ENCODE results near the gene TMEM176A.

Gene TMEM176A

GRCh38 chr7:150820148-150820547, 19.6 kb downstream of the TMEM176A start:
- DNase-seq (ENCODE audit: low read depth in 2 of 2), result no peak

- DNase-seq (ENCODE audit: low read depth in 2 of 2), result no peak
Measured at GRCh38 chr7:150820578-150821198, 20.1 kb downstream of the TMEM176A start.

GRCh38 chr7:150823043-150823442, 22.5 kb downstream of the TMEM176A start:
- DNase-seq (ENCODE audit: low read depth in 2 of 2), result no peak

GRCh38 chr7:150823484-150824126, 23.0 kb downstream of the TMEM176A start:
- no peak for DNase-seq (ENCODE audit: low read depth in 2 of 2)

- no peak for DNase-seq (ENCODE audit: low read depth in 2 of 2)
Measured at GRCh38 chr7:150824379-150825177, 24.0 kb downstream of the TMEM176A start.

- DNase-seq (ENCODE audit: low read depth in 2 of 2), result no peak
Measured at GRCh38 chr7:150826061-150826849, 25.7 kb downstream of the TMEM176A start.

GRCh38 chr7:150828384-150828783, 27.8 kb downstream of the TMEM176A start:
- no peak for DNase-seq (ENCODE audit: low read depth in 2 of 2)

- DNase-seq (ENCODE audit: low read depth in 2 of 2), result no peak
Measured at GRCh38 chr7:150829426-150829825, 28.9 kb downstream of the TMEM176A start.

GRCh38 chr7:150830937-150831336, 30.4 kb downstream of the TMEM176A start:
- DNase-seq (ENCODE audit: low read depth in 2 of 2), result no peak

- DNase-seq (ENCODE audit: low read depth in 2 of 2), result no peak
Measured at GRCh38 chr7:150831851-150832250, 31.3 kb downstream of the TMEM176A start.

GRCh38 chr7:150835019-150835418, 34.5 kb downstream of the TMEM176A start:
- DNase-seq (ENCODE audit: low read depth in 2 of 2), result no peak

GRCh38 chr7:150835702-150836280, 35.2 kb downstream of the TMEM176A start:
- DNase-seq (ENCODE audit: low read depth in 2 of 2), result no peak

GRCh38 chr7:150838965-150839650, 38.5 kb downstream of the TMEM176A start:
- no peak for DNase-seq (ENCODE audit: low read depth in 2 of 2)

- no peak for DNase-seq (ENCODE audit: low read depth in 2 of 2)
Measured at GRCh38 chr7:150842018-150842417, 41.4 kb downstream of the TMEM176A start.

GRCh38 chr7:150842716-150843115, 42.1 kb downstream of the TMEM176A start:
- no peak for DNase-seq (ENCODE audit: low read depth in 2 of 2)

- DNase-seq (ENCODE audit: low read depth in 2 of 2), result no peak
Measured at GRCh38 chr7:150845421-150845861, 44.9 kb downstream of the TMEM176A start.

GRCh38 chr7:150846291-150847115, 45.9 kb downstream of the TMEM176A start:
- DNase-seq (ENCODE audit: low read depth in 2 of 2), result no peak

- DNase-seq (ENCODE audit: low read depth in 2 of 2), result no peak
Measured at GRCh38 chr7:150847536-150847935, 47.0 kb downstream of the TMEM176A start.

- DNase-seq (ENCODE audit: low read depth in 2 of 2), result no peak
Measured at GRCh38 chr7:150848111-150848510, 47.5 kb downstream of the TMEM176A start.

- no peak for DNase-seq (ENCODE audit: low read depth in 2 of 2)
Measured at GRCh38 chr7:150848561-150849115, 48.1 kb downstream of the TMEM176A start.

All from stimulated activated CD8-positive, alpha-beta memory T cell treated with anti-CD3 and anti-CD28 coated beads, Interleukin-15, amount 100 ng/mL, for 4 hours (primary cell).